DND-41 (cell line): ENCODE data around the gene ZDHHC16.
A peak's percentile ranks its signal among the peaks of the same experiment; 100 is the strongest.

Source experiments
- ATAC-seq: fragments of 200-7000 bp; cut with Tn5 transposase; 3 replicates; pipeline ENCODE4 v1.9.1; 2021; ENCODE audit warnings: low read depth; ENCODE audit not compliant: insufficient read depth
- DNase-seq: peaks from one replicate; pipeline ENCODE4 v3.0.0-alpha.2; 2020
- H2AFZ ChIP-seq: 2 replicates; pipeline ENCODE4 v1.6.0; 2012; ENCODE audit warnings: low read depth, low read length
- H3K27ac ChIP-seq: 2 replicates; pipeline ENCODE4 v1.5.1; 2012; ENCODE audit warnings: low read length, inconsistent platforms
- H3K27me3 ChIP-seq: fragments of 200-600 bp; sonication (generic); 2 replicates; pipeline ENCODE4 v1.6.0; 2012; ENCODE audit warnings: low read length, mild to moderate bottlenecking, inconsistent platforms; ENCODE audit not compliant: insufficient read depth, poor library complexity
- H3K36me3 ChIP-seq: 2 replicates; pipeline ENCODE4 v1.5.1; 2012; ENCODE audit warnings: low read length, inconsistent platforms; ENCODE audit not compliant: insufficient read depth
- H3K4me1 ChIP-seq: 2 replicates; pipeline ENCODE4 v1.5.1; 2012; ENCODE audit warnings: mild to moderate bottlenecking, low read length; ENCODE audit not compliant: insufficient read depth
- H3K4me2 ChIP-seq: 2 replicates; pipeline ENCODE4 v1.6.0; 2012; ENCODE audit warnings: mild to moderate bottlenecking, moderate library complexity, low read length, inconsistent platforms; ENCODE audit not compliant: insufficient read depth
- H3K4me3 ChIP-seq, 2 experiments: fragments of 200-600 bp in 1 of 2; shearing (Covaris generic) in 1 of 2; 2 replicates each; pipeline ENCODE4 v1.5.1; 2012 to 2016; ENCODE audit warnings: inconsistent platforms in 2 of 2, low read length in 2 of 2, mild to moderate bottlenecking in 2 of 2, low read depth in 1 of 2, moderate library complexity in 1 of 2
- H3K79me2 ChIP-seq: 2 replicates; pipeline ENCODE4 v1.6.0; 2012; ENCODE audit warnings: low read length, inconsistent platforms; ENCODE audit not compliant: insufficient read depth
- H3K9ac ChIP-seq: 2 replicates; pipeline ENCODE4 v1.6.0; 2012; ENCODE audit warnings: low read depth, mild to moderate bottlenecking, inconsistent platforms, low read length, moderate library complexity
- H3K9me3 ChIP-seq: 2 replicates; pipeline ENCODE4 v1.5.1; 2012; ENCODE audit warnings: low read length, moderate library complexity, mild to moderate bottlenecking, inconsistent platforms; ENCODE audit not compliant: insufficient read depth, severe bottlenecking
- H4K20me1 ChIP-seq: 2 replicates; pipeline ENCODE4 v1.6.0; 2012; ENCODE audit warnings: low read length; ENCODE audit not compliant: insufficient read depth
- EZH2 ChIP-seq: IDR thresholded peaks from 3 replicates; pipeline ENCODE4 v1.6.1; 2012; ENCODE audit warnings: borderline replicate concordance, low read depth, mild to moderate bottlenecking, moderate library complexity, low read length, inconsistent platforms; ENCODE audit not compliant: severe bottlenecking
- TF ChIP-seq, protein P1 (sequence below): IDR thresholded peaks from 2 replicates; pipeline ENCODE4 v1.5.1; 2012; ENCODE audit warnings: borderline replicate concordance, low read length, moderate library complexity, mild to moderate bottlenecking; ENCODE audit not compliant: poor library complexity, severe bottlenecking; ENCODE audit errors: extremely low read depth

ZDHHC16 gene

DNA sequence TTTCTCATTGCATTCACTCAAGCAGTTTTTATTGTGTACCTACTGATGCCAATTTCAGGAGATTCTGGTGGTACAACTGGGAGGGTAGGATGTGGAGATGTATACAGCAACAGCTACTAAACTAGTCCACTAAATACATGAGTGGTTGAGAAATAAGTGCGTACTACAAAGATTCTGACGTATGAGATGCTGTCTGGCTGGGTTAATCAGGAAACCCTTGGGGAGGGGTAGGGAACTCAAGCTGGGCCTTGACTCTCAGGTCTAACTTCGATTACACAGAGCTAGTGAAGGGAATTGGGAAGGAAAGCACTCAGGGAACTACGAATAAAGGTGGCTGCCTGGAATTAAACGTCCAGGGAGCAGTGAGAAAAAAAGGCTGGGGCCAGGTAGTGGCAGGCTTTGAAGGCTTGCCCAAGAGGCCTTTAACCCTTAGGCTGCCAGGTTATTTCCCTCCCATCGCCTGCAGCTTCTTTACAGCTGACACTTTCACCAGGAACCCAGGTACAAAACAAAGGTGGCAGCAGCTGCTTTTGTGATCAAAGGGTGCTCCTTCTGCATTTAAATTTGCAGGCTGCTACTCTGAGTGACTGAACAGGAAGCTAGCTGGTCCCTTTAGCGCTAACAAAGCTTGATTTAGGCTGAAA lies 49.0 kb downstream of the ZDHHC16 start:
- Histone ChIP-seq H2AFZ (no peak overlapping the region), H4K20me1 (peaks cover 70% of the 10 kb centered on the region), H3K79me2 (peaks cover 81% of the 10 kb centered on the region), H3K9ac (no peak overlapping the region), H3K4me3 (no peak overlapping the region), H3K4me1 (peaks cover 40% of the 10 kb centered on the region), H3K27me3 (peaks cover 12% of the 10 kb centered on the region), H3K9me3 (no peaks in the 10 kb centered on the region), H3K4me2 (peak overlapping the region; percentile 92; the same call in 1 of the 2 replicates), H3K27ac (no peak overlapping the region), H3K36me3 (peaks cover 29% of the 10 kb centered on the region)
- no peak for TF ChIP-seq EZH2
- TF ChIP-seq, protein P1, sequence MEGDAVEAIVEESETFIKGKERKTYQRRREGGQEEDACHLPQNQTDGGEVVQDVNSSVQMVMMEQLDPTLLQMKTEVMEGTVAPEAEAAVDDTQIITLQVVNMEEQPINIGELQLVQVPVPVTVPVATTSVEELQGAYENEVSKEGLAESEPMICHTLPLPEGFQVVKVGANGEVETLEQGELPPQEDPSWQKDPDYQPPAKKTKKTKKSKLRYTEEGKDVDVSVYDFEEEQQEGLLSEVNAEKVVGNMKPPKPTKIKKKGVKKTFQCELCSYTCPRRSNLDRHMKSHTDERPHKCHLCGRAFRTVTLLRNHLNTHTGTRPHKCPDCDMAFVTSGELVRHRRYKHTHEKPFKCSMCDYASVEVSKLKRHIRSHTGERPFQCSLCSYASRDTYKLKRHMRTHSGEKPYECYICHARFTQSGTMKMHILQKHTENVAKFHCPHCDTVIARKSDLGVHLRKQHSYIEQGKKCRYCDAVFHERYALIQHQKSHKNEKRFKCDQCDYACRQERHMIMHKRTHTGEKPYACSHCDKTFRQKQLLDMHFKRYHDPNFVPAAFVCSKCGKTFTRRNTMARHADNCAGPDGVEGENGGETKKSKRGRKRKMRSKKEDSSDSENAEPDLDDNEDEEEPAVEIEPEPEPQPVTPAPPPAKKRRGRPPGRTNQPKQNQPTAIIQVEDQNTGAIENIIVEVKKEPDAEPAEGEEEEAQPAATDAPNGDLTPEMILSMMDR: no peak
- ATAC-seq: no peak
- DNase-seq: no peak

DNA sequence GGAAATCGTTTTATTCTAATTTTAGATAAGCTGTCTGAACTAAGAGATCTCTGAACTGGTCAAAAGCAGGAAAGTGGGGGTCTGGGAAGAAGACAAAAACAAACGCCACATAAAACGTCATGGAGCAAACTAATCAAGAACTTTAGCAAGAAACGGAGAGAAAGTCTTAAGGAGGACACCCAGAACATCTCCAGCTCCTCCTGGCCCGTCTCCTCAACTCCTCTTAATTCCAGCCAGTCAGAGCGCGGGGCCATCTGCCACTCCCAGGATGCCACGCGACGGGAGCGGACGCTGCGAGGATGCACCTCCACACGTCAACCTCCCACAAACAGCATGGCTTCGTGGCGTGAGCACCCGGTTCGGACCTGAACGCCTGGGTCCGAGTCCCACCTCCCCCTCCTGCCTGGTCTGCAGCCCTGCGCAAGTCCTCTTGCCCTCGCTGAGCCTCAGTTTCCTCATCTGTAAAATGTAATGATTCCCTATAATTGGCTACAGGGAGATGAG lies 51.6 kb downstream of the ZDHHC16 start:
- peaks cover 17% of the 10 kb centered on the region for H3K36me3 ChIP-seq
- peaks cover 57% of the 10 kb centered on the region for H4K20me1 ChIP-seq
- DNase-seq (peak; percentile 82), ATAC-seq (peak; percentile 49)
- H3K27me3 ChIP-seq: peaks cover 27% of the 10 kb centered on the region
- peaks cover 40% of the 10 kb centered on the region for H3K4me1 ChIP-seq
- H3K9me3 ChIP-seq: no peaks in the 10 kb centered on the region
- H3K27ac ChIP-seq: peak overlapping the region; percentile 81
- peak overlapping the region; percentile 70 for H3K9ac ChIP-seq
- peak overlapping the region; percentile 92 for H2AFZ ChIP-seq
- peak overlapping the region; percentile 61 to 94 for H3K4me3 ChIP-seq
- peak overlapping the region; percentile 92 for H3K4me2 ChIP-seq
- no peak for TF ChIP-seq EZH2
- TF ChIP-seq, protein P1: no peak
- H3K79me2 ChIP-seq: peaks cover 56% of the 10 kb centered on the region

DNA sequence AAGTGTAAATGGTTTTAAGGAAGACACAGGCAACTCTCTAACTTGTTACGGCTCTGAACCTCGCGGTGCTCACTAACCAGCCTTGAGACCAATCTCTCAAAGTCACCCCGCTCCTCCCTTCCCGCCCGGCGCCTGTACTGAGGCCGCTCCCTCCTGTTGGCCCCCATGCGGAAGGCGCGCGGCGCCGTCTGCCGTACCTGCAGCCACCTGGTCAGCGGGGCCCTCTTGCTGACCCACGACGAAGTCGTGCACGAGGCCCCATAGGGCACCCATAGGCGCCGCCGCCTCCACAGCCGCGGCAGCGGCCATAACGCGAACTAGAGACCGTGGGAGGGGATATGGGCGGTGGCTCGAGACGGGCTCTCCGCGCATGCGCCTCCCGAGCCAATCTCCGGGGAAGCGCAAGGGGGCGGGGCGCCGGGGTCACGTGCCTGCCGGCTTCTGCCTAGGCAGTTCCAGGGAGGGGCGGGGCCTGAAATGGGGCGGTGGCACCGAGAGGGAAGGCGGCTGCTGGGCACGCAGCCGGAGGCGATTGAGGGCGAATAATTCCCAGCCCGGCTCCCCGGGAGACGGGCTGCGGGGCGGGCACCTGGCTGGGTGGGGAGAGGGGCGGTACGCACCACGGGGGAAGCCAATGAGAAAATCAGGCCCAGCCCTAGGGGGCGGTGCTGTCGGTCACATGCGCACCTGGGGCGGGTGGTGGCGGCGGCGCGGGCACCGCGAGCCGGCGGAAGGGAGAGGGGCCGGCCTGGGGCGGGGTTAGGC lies 52.3 kb downstream of the ZDHHC16 start, which contains the start of gene MMS19:
Gene MMS19 (minus strand): TSS at position 347 of the 765 bp plus-strand sequence. CDS start 38 bp downstream, at position 309.
- TF ChIP-seq, protein P1: no peak
- TF ChIP-seq EZH2: no peak
- H3K9me3 ChIP-seq: no peaks in the 10 kb centered on the region
- peak within 1 kb of the TSS; percentile 92 for H2AFZ ChIP-seq
- H3K79me2 ChIP-seq: peaks cover 49% of the 10 kb centered on the region
- ATAC-seq: peak; percentile 86
- peaks cover 13% of the 10 kb centered on the region for H3K36me3 ChIP-seq
- peaks cover 52% of the 10 kb centered on the region for H4K20me1 ChIP-seq
- DNase-seq: peak; percentile 100
- H3K4me1 ChIP-seq: peaks cover 40% of the 10 kb centered on the region
- H3K27ac ChIP-seq: peak within 1 kb of the TSS; percentile 81
- H3K27me3 ChIP-seq: peaks cover 29% of the 10 kb centered on the region
- peak within 1 kb of the TSS; percentile 61 to 94 for H3K4me3 ChIP-seq
- peak within 1 kb of the TSS; percentile 70 for H3K9ac ChIP-seq
- H3K4me2 ChIP-seq: peak within 1 kb of the TSS; percentile 92
